ENCODE results near the gene FIBCD1.

GRCh38 chr9:130871395-130872062 is 67.5 kb downstream of the FIBCD1 start:
- TF ChIP-seq CTCF (IDR thresholded peaks at IDR 0.05) (no peak), POLR2A (IDR thresholded peaks at IDR 0.05) (no peak)
